Heart left ventricle (tissue), 16 donors: Measurements from ENCODE around the gene ICAM3. TPM values are rescaled to one million over a fixed set of nuclear protein-coding genes. Genes with fewer than 3 reads are reported as not detected.
A peak's percentile ranks its signal among the peaks of the same experiment; 100 is the strongest.
"Not testable (repeated sequence)": the region's sequence is repeated elsewhere in the genome, so short reads cannot be mapped to it uniquely, and the experiment has no call there.

ENCODE experiments used
- ATAC-seq, 4 donors: fragments of 200-7000 bp; cut with Tn5 transposase; one replicate each; pipeline ENCODE4 v1.9.1; 2020 to 2022; ENCODE audit warnings: moderate library complexity in 4 of 4, mild to moderate bottlenecking in 3 of 4, moderate number of reproducible peaks in 1 of 4
- DNase-seq, 5 donors: peaks; one replicate each; pipeline ENCODE4 v3.0.0-alpha.2; 2020
- H3K27ac ChIP-seq, 12 donors: fragments of 200-600 bp; sonication (generic) in 4 of 12; one replicate each; pipeline versions ENCODE4 v1.5.0 to v1.8.0; 2016 to 2022; ENCODE audit warnings: mild to moderate bottlenecking in 2 of 12
- H3K27me3 ChIP-seq, 9 donors: fragments of 200-600 bp; sonication (generic) in 2 of 9; one replicate each; pipeline versions ENCODE4 v1.5.1 to v1.8.0; 2016 to 2022; ENCODE audit warnings: mild to moderate bottlenecking in 3 of 9
- H3K36me3 ChIP-seq, 9 donors: fragments of 200-600 bp; sonication (generic) in 2 of 9; one replicate each; pipeline versions ENCODE4 v1.5.0 to v1.8.0; 2018 to 2022; ENCODE audit warnings: mild to moderate bottlenecking in 2 of 9
- H3K4me1 ChIP-seq, 12 donors: fragments of 200-600 bp; sonication (generic) in 4 of 12; one replicate each; pipeline versions ENCODE4 v1.5.0 to v1.8.0; 2016 to 2022; ENCODE audit warnings: mild to moderate bottlenecking in 3 of 12
- H3K4me3 ChIP-seq, 12 donors: fragments of 200-600 bp; sonication (generic) in 4 of 12; one replicate each; pipeline versions ENCODE4 v1.5.0 to v1.8.0; 2017 to 2022; ENCODE audit warnings: mild to moderate bottlenecking in 9 of 12, moderate library complexity in 4 of 12
- H3K9me3 ChIP-seq, 12 donors: fragments of 200-600 bp; sonication (generic) in 4 of 12; one replicate each; pipeline versions ENCODE4 v1.5.0 to v1.8.0; 2016 to 2022; ENCODE audit warnings: mild to moderate bottlenecking in 1 of 12
- POLR2A ChIP-seq, 2 donors: fragments of 450-650 bp; IDR thresholded peaks; one replicate each; pipeline ENCODE4 v1.6.1; 2017; ENCODE audit warnings: antibody characterized with exemption in 2 of 2, mild to moderate bottlenecking in 2 of 2, moderate library complexity in 2 of 2
- WGBS, 4 donors: extraction: QIAGEN DNeasy Blood & Tissue Kit in 2 of 4; methylation state at CpG; one replicate each; pipeline versions ENCODE4 v1.1.5 to v1.1.7; 2013 to 2018; 5-methylcytosine and 5-hydroxymethylcytosine counted together
- intact Hi-C, 10 donors: fragments of 100-400 bp; cut with DNase I; formaldehyde crosslinking; loops; one replicate each; pipeline versions ENCODE4 v1.11.1 to v1.14.2; 2022
- polyA plus RNA-seq, 2 donors: library from polyadenylated mRNA; stranded (reverse); fragments of 200-250 nt; gene quantifications; one replicate each; pipeline ENCODE4 v1.2.3, GENCODE V29; 2013
- total RNA-seq, 9 donors: library from RNA; depleted of rRNA in 2 of 9; stranded (reverse); fragments of >200 nt in 2 of 9; fragmentation: NEBNext Ultra II Directional in 3 of 9; extraction: Animal tissue kit (Norgen Biotek cat#: 25700) in 3 of 9; gene quantifications; one replicate each; pipeline versions ENCODE4 v1.1.0 to v1.2.4, GENCODE V29; 2016 to 2023
- TF ChIP-seq, protein P1 (sequence below), 12 donors: fragments of 200-600 bp; sonication (generic) in 4 of 12; IDR thresholded peaks; one replicate each; pipeline versions ENCODE4 v1.5.0 to v1.8.0; 2018 to 2022; ENCODE audit warnings: antibody characterized with exemption in 12 of 12, mild to moderate bottlenecking in 5 of 12
- donor health status: ischemic (EF 13 %, LVEDD 7.1; RV severe dilation, severe dysfunction).
- donor health status: healthy with polysubstance abuse.
- donor health status: DM: no; HTN: yes; CAD: no.
- donor health status: DM: no; HTN: no; CAD: no.
- donor health status: ischemic (EF 25% LVEDD 6.9; RV normal size, moderate dysfunction).
- donor health status: ischemic (EF 25% LVEDD 5.7; RV mildly dilated, moderate dysfunction).
- donor health status: healthy.
- donor health status: DM: yes; HTN: yes; CAD: no.
- donor health status: ischemic (EF 35%, LVEDD 5.7; RV mildly dilated, moderate dysfunction).
- donor health status: nonischemic (EF 11% LVEDD 7.7; RV severe dilation, severe dysfunction).
- donor health status: DM: yes; HTN: yes; CAD: no.
- donor health status: PGD.
- donor health status: ischemic (EF 29% LVEDD 5.4; RV normal size, mild dysfunction).
- donor health status: nonischemic (EF 23%, LVEDD 6.1; RV moderate dilation, normal function).

The ICAM3 gene
- total and polyA plus RNA-seq, 11 donors: 5.6 to 24.9 (median 17.2) TPM

DNA sequence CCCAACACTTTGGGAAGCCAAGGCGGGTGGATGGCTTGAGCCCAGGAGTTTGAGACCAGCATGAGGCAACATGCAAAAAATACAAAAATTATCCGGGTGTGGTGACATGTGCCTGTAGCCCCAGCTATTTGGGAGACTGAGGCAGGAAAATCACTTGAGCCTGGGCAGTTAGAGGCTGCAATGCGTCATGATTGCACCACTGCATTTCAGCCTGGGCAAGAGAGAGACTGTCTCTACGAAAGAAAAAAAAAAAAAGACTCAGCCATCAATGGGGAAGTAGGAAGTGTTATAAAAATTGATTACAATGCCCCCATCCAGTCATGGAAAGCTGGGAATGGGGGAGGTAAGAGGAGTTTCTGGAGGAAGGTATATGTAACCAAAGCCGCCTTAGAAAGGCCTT, 35.5 kb upstream of the ICAM3 start:
- Histone ChIP-seq H3K4me3 (no peak overlapping the region), H3K36me3 (peaks cover 0 to 67% (median 54%) of the 10 kb centered on the region in 9 donors)

GRCh38 chr19:10372690-10373089, 33.3 kb upstream of the ICAM3 start:
- Histone ChIP-seq H3K36me3 (peaks cover 0 to 79% (median 68%) of the 10 kb centered on the region in 9 donors), H3K9me3 (no peaks in the 10 kb centered on the region), H3K27me3 (no peaks in the 10 kb centered on the region), H3K27ac (peak overlapping the region in 1 of 12 donors; percentile 33), H3K4me3 (no peak overlapping the region), H3K4me1 (peaks cover 0 to 16% (median 0%) of the 10 kb centered on the region in 12 donors)
- intact Hi-C loops: no loop called here
- 89 to 96% (median 92%) methylated on average over 3 of the region's 3 CpGs for WGBS, 4 donors
- no peak for TF ChIP-seq POLR2A (IDR thresholded peaks at IDR 0.05)
- TF ChIP-seq, protein P1, sequence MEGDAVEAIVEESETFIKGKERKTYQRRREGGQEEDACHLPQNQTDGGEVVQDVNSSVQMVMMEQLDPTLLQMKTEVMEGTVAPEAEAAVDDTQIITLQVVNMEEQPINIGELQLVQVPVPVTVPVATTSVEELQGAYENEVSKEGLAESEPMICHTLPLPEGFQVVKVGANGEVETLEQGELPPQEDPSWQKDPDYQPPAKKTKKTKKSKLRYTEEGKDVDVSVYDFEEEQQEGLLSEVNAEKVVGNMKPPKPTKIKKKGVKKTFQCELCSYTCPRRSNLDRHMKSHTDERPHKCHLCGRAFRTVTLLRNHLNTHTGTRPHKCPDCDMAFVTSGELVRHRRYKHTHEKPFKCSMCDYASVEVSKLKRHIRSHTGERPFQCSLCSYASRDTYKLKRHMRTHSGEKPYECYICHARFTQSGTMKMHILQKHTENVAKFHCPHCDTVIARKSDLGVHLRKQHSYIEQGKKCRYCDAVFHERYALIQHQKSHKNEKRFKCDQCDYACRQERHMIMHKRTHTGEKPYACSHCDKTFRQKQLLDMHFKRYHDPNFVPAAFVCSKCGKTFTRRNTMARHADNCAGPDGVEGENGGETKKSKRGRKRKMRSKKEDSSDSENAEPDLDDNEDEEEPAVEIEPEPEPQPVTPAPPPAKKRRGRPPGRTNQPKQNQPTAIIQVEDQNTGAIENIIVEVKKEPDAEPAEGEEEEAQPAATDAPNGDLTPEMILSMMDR (IDR thresholded peaks at IDR 0.05): no peak
- ATAC-seq: peak in 1 of 4 donors; percentile 31
- no peak for DNase-seq

More for the DNA sequence above, 35.5 kb upstream of the ICAM3 start:
- TF ChIP-seq POLR2A (IDR thresholded peaks at IDR 0.05): no peak
- TF ChIP-seq, protein P1 (IDR thresholded peaks at IDR 0.05): no peak
- intact Hi-C loops: no loop called here
- H3K27me3 ChIP-seq: no peaks in the 10 kb centered on the region
- DNase-seq (no peak), ATAC-seq (no peak)
- WGBS, 4 donors: 86 to 96% (median 89%) methylated on average over 5 of the region's 5 CpGs
- H3K4me1 ChIP-seq: peaks cover 0 to 34% (median 8%) of the 10 kb centered on the region in 12 donors
- H3K27ac ChIP-seq: no peak overlapping the region
- H3K9me3 ChIP-seq: no peaks in the 10 kb centered on the region

DNA sequence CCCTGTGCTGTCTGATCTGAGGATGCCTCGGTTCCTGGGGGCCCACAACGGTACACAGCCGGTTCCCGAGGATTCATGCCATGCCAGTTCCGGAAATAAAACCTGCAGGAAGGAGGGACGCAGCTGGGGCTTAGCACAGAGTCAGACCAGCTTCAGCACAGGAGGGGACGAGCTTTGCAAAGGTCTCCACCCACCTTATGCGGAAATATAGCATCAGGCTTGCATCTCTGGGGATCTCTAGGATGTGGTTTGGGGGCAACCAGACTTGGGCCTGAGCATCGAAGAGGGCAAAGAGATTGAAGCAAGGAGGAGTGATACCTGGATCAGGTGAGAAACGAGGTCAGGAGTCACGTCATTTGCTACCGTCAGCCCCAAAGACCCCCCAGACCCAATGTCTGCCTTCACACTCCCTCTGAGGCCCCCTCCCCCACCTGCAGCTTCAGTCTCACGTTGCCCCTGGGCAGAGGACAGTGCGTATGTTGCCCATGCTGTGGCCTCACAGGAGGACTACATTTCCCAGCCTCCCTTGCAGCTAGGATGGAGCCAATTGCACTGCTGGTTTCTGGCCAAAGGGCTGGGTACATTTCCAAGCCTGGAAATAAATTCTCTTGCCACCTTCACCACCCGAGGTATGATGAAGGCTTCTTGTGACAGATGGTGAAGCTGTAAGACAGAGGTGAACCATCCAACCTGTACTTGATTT, 28.8 kb upstream of the ICAM3 start:
- H3K36me3 ChIP-seq: peaks cover 3 to 95% (median 88%) of the 10 kb centered on the region in 9 donors
- no peak overlapping the region for H3K27ac ChIP-seq
- peaks cover 0 to 9% (median 0%) of the 10 kb centered on the region in 12 donors for H3K4me1 ChIP-seq
- 92 to 95% (median 93%) methylated on average over 15 of the region's 15 CpGs for WGBS, 4 donors
- no peaks in the 10 kb centered on the region for H3K27me3 ChIP-seq
- DNase-seq (no peak), ATAC-seq (no peak)
- TF ChIP-seq, protein P1 (IDR thresholded peaks at IDR 0.05): no peak
- no peak for TF ChIP-seq POLR2A (IDR thresholded peaks at IDR 0.05)
- no peaks in the 10 kb centered on the region for H3K9me3 ChIP-seq
- H3K4me3 ChIP-seq: no peak overlapping the region
- intact Hi-C loops: no loop called here

- H3K27me3 ChIP-seq, H3K4me3 ChIP-seq, intact Hi-C loops, DNase-seq, ATAC-seq, H3K9me3 ChIP-seq, H3K4me1 ChIP-seq, H3K27ac ChIP-seq: not testable (repeated sequence)
- 98 to 100% (median 98%) methylated on average over 4 of the region's 4 CpGs for WGBS, 4 donors
- peaks cover 3 to 98% (median 89%) of the 10 kb centered on the region in 9 donors for H3K36me3 ChIP-seq
Measured at GRCh38 chr19:10366950-10367512, 27.6 kb upstream of the ICAM3 start.
